ENCODE data around the gene TXNL4A.
A peak's percentile ranks its signal among the peaks of the same experiment; 100 is the strongest.
"Not testable (repeated sequence)": the region's sequence is repeated elsewhere in the genome, so short reads cannot be mapped to it uniquely, and the experiment has no call there.

The TXNL4A gene

DNA sequence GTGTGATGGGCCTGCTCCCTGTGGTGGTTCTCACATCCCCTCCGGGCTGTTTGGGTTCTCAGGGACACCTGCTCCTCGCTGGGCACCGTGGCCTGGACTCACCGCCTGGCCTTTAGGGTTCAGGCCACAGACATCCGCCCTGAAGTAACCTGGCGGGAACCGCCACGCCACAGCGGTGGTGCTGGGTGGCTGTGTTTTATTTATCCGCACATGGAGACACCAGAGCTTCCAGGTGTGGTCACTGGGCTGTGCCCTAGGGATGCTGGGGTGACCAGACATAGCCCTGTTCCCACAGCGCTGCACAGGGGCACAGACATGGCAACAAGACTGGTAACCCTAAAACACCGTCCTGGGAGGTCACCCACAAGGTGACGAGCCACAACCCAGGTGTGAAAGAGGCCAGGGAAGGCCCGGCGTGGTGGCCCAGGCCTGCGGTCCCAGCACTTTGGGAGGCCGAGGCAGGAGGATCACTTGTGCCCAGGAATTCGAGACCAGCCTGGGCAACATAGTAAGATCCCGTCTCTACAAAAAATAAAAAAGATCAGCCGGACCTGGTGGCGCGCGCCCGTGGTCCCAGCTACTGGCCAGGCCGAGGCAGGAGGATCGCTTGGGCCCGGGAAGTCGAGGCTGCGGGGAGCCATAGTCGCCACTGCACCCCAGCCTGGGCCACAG lies 24.6 kb downstream of the TXNL4A start:
- DNase-seq: no peak

DNA sequence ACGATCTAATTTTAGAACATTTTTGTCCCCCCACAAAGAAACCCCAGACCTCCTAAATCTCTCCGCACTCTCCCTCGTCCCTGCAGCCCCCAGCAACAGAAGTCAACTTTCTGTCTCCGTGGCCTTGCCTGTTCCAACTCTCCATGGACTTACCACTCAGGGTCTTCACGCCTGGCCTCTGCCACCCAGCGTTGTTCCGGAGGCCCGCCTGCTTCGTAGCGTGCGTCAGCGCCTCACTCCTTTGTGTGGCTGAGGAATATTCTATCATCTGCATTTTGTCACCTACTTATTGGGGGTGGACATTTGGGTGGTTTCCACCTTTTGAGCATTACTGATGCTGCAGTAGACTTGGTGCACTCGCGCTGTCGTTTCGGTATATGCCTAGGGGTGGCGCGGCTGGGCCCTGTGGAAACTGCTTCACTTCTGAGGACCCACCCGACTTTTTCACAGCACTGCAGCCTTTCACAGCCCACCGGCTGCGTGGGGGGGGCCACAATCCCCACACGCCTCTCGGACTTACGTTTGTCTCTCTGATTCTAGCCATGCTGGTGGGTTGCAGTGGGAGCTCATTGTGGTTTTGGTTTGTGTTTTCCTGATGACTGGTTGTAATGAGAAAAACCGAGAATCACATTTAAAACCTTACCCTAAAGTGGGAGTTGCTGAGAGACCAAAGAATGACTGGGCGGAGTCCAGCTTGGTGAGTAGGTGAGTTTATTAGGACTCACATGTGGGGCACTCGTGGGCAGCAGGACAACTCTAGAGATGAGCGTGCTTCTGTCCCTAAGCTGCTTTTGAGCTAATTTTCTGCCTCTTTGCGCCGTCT lies 25.3 kb downstream of the TXNL4A start:
- DNase-seq: no peak

DNA sequence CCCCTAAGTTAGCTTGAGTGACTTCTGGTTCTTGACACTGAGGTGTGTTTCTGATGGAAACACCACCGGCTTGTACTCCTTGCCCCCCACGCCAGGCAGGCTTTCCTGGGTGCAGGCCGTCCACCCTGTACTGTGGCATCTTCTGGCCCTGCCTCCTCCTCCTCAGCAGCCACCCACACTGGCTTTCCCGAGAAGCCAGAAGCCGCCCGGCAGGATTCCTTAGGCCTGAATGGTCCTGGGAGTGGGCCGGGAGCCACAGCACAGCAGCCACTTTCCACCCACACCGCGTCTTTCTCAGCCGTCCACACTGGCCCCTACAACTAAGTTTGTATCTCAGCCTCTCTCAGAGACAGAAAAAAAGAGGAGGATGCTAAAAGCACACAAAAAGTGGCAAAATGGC lies 26.1 kb downstream of the TXNL4A start:
- DNase-seq: no peak

DNA sequence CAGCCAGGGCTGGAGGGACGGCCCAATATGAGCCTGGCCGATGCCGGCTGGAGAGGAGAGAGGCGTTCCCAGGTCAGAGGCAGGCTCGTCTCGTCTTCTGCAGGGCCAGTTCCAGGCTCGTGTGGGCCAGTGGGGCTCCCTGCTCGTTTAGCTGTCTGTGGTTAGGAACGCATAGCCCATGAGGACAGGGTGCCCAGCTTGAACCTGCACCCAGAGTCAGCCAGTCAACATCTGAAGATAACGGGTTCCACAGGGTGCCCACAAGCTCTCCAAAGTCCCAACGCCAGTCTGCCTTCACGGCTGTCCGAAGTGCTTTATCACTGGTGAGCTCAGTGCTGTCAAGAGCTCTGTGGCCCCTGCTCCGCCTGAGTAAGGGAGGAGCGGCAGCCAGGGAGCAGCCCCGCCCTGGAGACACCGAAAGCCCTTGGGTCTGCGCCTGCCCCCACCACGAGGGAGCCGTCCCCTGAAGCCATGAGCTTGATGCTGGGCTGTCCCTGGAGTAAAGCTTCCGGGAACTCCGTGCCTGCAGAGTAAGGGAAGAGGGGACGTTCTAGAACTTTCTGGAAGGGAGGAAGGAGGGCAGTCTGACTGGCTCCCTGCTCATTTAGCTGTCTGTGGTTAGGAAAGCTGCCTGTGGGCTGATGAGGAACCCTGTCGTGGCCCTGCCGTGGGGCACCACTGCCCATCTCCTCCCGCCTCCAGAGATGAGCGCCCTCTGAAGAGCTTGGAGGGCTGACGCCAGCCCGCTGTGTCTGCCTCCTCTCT lies 26.7 kb downstream of the TXNL4A start:
- no peak for DNase-seq

DNA sequence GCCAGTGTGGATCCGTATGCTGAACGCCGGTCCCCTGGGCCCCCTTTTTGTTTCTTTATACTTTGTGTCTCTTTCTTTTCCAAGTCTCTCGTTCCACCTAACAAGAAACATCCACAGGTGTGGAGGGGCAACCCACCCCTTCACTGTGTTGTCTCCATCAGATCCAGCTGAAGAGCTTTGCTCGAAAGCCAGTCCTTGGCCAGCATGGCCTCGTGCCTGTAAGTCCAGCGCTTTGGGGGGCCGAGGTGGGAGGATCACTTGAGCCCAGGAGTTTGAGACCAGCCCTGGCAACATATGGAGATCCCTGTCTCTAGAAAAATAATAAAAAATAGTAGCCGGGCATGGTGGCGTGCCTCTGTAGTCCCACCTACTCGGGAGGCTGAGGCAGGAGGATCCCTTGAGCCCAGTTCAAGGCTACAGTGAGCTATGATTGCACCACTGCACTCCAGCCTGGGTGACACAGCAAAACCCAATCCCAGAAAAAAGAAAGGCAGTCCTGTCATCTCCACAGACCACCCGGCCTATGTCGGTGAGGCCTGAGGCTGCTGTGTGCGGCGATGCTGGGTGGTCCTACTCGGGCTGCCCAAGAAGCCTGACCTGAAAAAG lies 27.3 kb downstream of the TXNL4A start:
- no peak for DNase-seq

DNA sequence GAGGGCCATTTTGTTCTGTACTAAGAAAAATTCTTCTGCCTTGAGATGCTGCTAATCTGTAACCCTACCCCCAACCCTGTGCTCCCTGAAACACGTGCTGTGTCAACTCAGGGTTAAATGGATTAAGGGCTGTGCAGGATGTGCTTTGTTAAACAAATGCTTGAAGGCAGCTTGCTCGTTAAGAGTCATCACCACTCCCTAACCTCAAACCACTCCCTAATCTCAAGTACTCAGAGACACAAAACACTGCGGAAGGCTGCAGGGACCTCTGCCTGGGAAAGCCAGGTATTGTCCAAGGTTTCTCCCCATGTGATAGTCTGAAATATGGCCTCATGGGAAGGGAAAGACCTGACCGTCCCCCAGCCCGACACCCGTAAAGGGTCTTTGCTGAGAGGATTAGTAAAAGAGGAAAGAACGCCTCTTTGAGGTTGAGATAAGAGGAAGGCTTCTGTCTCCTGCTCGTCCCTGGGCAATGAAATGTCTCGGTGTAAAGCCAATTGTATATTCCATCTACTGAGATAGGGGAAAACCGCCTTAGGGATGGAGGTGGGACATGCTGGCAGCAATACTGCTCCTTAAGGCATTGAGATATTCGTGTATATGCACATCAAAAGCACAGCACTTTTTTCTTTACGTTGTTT lies 28.1 kb downstream of the TXNL4A start:
- not testable (repeated sequence) for DNase-seq

DNA sequence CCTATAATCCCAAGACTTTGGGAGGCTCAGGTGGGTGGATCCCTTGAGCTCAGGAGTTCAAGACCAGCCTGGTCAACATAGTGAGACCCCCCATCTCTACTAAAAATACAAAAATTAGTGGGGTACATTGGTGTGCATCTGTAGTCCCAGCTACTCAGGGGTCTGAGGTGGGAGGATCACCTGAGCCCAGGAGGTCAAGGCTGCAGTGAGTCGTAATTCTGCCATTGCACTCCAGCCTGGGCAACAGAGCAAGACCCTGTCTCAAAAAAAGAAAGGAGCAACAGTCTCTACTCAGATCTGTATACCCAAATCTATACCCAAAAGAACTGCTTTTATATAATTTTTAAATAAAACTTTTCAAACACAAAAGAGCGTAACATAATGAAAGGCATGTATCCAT lies 29.4 kb downstream of the TXNL4A start:
- no peak for DNase-seq

DNA sequence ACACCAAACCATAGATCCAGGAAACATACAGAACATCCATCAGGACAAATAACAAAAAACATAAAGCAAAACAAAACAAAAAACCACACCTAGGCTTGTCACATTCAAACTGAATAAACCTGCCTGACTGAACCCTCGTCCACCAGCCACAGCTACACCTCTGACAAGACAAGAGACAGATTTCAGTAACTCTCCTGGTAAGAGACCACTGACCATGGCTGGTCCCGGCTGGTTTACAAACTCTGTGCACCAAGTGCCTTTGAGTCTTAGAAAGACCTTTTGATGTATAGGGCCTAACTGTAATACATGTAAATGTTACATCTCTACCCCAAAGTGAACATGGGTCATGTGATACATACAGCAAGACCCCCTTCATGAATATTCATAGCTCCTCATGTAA lies 32.1 kb downstream of the TXNL4A start:
- DNase-seq: no peak

DNA sequence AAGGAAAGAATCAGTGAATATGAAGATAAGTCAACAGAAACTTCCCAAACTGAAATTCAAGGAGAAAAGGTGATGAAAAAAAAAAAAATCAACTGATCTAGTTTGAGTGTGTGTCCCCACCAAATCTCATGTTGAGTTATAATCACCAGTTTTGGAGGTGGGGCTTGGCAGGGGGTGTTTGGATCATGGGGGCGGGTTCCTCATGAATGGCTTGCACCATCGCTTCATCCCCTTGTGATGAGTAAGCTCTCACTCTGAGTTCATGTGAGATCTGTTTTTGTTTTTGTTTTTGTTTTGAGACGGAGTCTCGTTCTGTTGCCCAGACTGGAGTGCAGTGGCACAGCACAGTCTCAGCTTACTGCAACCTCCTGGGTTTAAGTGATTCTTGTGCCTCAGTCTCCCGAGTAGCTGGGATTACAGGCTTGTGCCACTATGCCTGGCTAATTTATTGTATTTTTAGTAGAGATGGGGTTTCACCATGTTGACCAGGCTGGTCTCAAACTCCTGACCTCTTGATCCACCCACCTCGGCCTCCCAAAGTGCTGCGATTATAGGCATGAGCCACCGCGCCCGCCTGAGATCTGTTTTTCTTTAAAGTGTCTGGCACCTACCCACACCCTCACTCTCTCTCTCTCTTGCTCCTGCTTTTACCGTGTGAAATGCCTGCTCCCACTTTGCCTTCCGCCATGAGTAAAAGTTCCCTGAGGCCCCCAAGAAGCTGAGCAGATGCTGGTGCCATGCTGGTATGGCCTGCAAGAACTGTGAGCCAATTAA lies 32.9 kb downstream of the TXNL4A start:
- no peak for DNase-seq

DNA sequence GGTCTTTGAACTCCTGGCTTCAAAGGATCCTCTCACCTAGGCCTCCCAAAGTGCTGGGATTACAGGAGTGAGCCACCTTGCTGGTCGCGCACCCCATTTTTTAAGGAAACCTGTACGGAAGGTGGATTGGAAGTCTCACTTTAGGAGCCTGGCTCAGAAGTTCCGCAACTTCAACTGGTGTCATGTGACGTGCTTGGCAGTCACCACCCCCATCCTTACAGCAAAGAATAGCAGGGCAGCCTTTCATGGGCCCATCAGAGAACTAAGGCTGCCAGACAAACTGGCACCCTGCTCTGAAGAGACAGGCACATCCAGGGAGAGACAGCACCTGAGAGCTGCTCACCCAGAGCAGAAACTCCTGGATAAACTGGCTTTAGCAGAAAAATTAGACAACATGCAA lies 33.6 kb downstream of the TXNL4A start:
- DNase-seq: no peak

DNA sequence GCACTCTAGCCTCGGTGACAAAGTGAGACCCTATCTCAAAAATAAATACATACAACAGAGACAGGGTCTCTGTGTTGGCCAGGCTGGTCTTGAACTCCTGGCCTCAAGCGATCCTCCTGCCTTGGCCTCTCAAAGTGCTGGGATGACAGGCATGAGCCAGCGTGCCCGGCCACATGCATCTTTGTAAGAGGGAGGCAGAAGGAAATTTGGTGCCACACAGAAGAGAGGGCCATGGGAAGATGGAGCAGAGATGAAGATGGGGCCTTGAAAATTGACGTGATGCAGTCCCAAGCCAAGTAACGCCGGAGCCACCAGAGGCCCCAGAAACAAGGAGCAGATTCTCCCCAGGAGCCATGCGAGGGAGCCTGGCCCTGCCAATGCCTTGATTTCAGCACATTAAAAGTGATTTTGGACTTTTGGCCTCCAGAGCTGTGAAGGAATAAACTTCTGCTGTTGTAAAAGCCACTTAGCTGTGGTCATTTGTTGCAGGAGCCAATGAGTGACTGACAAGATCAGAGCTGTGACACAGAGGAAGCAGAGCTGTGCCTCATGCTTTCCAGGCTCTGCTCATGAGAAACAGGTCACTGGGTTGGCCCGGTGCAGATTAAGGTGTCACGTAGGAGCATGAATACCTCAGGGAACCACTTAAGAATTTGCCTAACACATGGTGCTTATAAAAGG lies 34.3 kb downstream of the TXNL4A start:
- no peak for DNase-seq

DNA sequence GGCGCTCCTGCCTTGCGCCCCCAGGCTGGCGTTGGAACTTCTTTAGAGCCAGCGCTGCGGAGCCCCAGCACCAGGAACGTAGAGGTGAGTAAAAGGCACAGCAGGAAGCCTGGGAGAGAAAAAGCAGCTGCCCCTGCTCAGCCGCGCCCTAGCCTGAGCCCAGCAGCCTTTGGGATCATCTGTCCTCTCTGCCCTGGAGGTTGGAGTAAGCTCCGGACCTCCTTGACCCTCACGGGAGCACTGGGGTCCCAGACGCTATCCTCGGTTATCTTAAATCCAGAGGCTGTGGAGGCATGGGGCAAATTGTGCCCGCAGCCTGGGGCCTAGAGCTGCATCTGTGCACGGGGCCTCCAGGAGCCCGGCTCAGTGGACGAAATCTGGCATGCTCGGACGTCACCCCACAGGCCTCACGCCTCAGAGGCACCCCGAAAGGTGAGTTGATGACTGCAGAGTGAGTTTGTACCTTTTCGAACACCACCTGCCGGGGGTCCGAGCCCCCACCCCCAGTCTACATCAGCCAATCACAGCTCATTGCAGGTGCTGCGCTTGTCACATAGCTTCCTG lies 35.3 kb downstream of the TXNL4A start:
- DNase-seq: no peak

DNA sequence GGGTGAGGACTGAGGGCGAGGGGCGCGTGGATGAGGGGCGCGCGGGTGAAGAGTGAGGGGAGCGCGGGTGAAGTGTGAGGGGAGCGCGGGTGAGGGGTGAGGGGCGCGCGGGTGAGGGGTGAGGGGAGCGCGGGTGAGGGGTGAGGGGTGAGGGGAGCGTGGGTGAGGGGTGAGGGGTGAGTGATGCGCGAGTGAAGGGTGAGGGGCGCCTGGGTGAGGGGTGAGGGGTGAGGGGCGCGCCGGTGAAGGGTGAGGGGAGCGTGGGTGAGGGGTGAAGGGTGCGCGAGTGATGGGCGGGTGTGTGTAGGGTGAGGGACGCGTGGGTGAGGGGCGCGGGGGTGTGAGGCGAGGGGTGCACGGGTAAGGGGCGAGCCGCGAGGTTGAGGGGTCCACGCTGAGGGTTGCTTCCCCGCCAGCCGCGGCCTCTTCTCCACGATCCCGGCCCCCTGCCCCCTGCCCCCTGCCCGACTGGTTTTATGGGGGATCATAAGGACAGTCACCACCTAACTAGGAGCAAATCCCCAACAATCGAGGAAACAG lies 35.8 kb downstream of the TXNL4A start:
- no peak for DNase-seq

DNA sequence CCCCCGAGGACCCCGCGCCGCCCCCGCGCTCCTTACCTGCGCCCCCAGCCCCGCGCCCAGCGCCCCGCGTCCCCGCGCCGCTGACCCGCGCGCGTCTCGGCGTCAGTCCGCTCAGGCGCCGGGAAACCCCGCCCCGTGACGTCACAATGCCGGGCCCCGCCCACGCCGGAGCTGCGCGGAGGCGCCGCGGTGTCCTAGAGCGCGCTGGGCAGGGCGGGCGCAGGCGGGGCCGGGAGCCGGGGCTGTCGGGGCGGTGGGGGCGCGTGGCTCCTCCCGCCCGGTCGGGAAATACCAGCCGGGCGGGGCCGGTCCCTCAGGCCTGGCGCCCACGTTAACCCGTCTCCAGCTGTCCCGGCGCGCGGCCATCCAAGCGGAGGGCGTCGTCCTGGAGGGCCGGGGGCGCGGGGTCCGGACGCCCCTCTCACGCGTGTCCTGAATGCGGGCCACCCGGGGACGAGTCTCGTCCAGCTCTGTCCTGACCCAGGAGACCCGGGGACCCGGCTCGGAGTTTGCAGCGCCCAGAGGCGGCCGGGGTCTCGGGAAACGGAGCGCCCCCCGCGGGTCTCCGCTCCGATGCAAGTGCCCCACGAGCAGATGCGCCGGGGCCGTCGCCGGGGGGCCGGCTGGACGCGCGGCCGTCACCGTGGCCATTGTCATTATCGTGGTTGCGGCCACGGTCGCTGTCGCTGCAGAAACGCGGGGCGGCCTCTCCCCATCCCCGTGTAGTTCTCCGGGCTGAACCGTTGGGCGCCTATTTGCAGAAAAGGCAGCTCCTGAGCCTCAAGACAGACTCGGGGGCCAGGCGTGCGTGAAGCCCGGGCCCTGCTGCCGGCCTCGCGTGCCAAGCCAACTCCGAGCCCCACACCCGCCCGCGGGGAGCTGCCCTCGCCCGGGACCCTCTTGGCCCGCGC lies 36.6 kb downstream of the TXNL4A start, which contains the start of gene SLC66A2:
SLC66A2 (minus strand) TSS at position 109 of the 911 bp plus-strand sequence. CDS start 727 bp downstream, outside the sequence.
- DNase-seq: peak; percentile 53

DNA sequence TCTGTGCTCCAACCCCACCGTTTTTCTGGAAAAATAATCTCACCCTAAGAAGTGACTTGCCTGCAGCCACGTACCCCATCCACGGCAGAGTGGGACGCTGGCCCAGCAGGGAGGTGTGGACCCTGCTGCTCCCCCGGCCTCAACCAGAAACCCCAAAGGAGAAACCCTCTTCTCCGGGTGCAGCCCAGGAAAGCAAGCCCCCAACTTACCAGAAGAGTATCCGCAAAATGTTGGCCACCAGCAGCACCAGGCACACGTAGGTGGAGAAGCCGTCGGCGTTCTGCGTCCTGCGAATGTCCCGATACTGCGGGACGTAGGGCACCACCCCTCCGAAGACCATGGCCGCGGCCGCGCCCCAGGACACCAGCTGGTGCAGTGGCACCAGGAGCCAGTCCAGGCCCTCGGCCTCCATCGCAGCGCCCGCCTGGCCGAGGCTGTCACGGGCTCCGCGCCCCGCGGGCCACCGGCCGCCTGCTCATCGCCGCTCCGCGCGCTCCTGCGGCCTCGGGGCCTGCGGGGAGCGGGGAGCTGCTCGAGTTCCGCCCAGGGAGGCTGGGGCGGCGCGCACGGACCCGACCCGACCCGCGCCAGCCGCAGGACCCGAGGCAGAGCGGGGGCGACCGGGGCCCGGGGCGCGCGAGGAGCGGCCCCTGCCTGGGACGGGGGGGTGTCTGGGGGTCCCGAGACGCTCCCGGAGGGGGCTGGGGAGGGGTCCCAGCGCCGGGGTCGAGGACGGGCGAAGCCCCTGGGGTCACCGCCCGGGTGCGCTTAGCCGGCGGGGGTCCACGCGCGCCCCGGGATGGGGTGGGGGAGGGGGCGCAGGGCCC lies 37.6 kb downstream of the TXNL4A start:
- DNase-seq: no peak

DNA sequence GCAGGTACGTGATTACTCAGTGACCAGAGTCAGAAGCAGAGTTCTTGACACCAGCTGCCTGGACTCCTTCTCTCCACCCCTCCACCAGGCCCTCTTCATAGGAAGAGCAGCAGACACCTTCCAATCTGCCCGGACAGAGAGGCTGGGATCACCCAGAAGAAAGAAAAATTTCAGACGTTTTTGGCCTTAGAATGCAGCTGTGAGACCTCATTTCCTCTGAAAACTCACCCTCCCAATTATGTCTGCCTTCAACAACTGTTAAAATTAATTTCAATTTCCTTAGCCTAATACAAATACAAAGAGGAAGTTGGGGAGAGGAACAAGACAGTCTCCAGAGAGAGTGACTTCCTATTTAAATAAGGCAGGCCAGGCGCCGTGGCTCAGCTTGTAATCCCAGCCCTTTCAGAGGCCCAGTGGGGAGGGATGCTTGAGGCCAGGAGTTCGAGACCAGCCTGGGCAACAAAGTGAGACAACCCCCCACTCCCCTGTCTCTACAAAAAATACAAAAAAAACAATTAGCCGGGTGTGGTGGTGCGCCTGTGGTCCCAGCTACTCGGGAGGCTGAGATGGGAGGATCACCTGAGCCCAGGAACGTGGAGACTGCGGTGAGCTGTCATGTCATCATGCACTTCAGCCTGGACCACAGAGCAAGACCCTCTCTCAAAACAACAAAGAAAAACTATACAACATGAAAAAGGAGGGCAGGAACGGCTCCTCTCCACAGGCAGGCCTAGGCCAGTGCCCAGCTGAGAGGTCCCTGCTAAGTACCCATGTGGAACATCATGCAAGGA lies 38.5 kb downstream of the TXNL4A start:
- DNase-seq: no peak

DNA sequence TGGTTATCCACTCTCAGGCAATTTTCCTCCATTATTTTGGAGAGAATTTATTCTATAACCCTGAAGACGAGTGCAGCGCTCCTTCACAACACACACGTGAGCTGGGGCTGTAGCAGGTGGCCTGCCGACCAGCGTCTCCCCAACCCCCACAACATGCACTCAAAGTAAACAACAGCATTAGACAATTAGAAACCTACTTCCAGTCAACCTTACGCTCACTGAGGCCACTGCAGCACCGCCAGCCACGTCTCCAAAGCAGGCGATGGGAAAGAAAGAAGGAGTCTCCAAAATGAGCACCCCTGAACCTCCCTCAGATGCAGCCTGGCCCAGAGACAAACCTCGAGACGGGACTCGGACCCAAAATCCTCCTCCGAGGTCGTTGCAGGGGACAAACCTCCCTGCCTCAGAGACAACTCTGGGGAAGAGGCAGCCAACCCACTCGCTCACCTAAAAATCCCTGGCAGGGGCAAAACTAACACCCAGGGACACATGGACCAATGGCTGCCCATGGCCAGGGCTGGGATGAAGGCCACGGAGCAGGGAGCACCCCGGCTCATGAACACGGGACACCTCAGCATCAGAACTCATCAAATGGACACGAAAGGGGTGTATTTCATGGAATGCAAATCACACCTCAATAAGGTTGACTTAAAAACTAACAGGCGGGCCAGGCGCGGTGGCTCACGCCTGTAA lies 39.5 kb downstream of the TXNL4A start:
- DNase-seq: no peak

Data from NCI-H2171 treated with DMSO at 0.1 percent for 48 hours (cell line).